Stimulated activated CD4-positive, alpha-beta T cell treated with anti-CD3 and anti-CD28 coated beads, Interleukin-2, amount 100 ng/mL, for 48 hours (primary cell): ENCODE results near the gene GSK3A.

Experiments
- DNase-seq, 2 donors: peaks; one replicate each; pipeline ENCODE4 v3.0.0-alpha.2; 2020

Gene GSK3A

GRCh38 chr19:42196011-42197001, 46.1 kb downstream of the GSK3A start:
- no peak for DNase-seq

GRCh38 chr19:42193706-42194105, 48.7 kb downstream of the GSK3A start:
- DNase-seq: no peak

GRCh38 chr19:42193294-42193693, 49.1 kb downstream of the GSK3A start:
- DNase-seq: no peak

- DNase-seq: peak; percentile 35 to 40
Observed at GRCh38 chr19:42191855-42192254, 50.5 kb downstream of the GSK3A start.

GRCh38 chr19:42191330-42191729, 51.1 kb downstream of the GSK3A start:
- DNase-seq: no peak

GRCh38 chr19:42189133-42189532, 53.3 kb downstream of the GSK3A start:
- no peak for DNase-seq

GRCh38 chr19:42188665-42189064, 53.7 kb downstream of the GSK3A start:
- DNase-seq: no peak

GRCh38 chr19:42185277-42185676, 57.1 kb downstream of the GSK3A start:
- no peak for DNase-seq

- DNase-seq: peak; percentile 71 to 73
Observed at GRCh38 chr19:42184401-42184861, 58.0 kb downstream of the GSK3A start.
